Activated naive CD4-positive, alpha-beta T cell treated with anti-CD3 and anti-CD28 coated beads, Interleukin-2, amount 10 ng/mL, durations not matched to agents 5 hours and 36 hours (primary cell): Measurements from ENCODE around the gene WDFY3. TPM values are rescaled to one million over a fixed set of nuclear protein-coding genes. Genes with fewer than 3 reads are reported as not detected.

Experiments used
- total RNA-seq, 2 experiments: library from RNA; stranded (reverse); gene quantifications; one replicate each; pipeline ENCODE4 v1.2.3, GENCODE V29; 2021

Gene WDFY3
- under 1 TPM in 1 of 2 experiments, not detected in 1; 0.08 TPM for total RNA-seq

GRCh38 chr4:84966382-84967242 is at the start of gene WDFY3:
Gene WDFY3 (minus strand): TSS chr4:84966690. CDS start chr4:84860591, 106,099 bp downstream.

